Aorta (tissue), 5 donors: Measurements from ENCODE around the gene SPR. TPM values are rescaled to one million over a fixed set of nuclear protein-coding genes. Genes with fewer than 3 reads are reported as not detected.
"Not testable (repeated sequence)": the region's sequence is repeated elsewhere in the genome, so short reads cannot be mapped to it uniquely, and the experiment has no call there.

Experiments
- ATAC-seq: fragments of 200-7000 bp; cut with Tn5 transposase; one replicate; pipeline ENCODE4 v1.9.1; 2022; ENCODE audit warnings: moderate library complexity; ENCODE audit not compliant: low FRiP score
- DNase-seq, 2 donors: peaks; one replicate each; pipeline ENCODE4 v3.0.0-alpha.2; 2020
- H3K27ac ChIP-seq, 2 donors: one replicate each; pipeline ENCODE4 v1.5.1; 2013; ENCODE audit warnings: low read length in 2 of 2, mild to moderate bottlenecking in 2 of 2, moderate library complexity in 2 of 2, control low read depth in 1 of 2, inconsistent platforms in 1 of 2, low read depth in 1 of 2
- H3K27me3 ChIP-seq, 2 donors: one replicate each; pipeline ENCODE4 v1.6.1; 2013; ENCODE audit warnings: control low read depth in 1 of 2, low read length in 1 of 2, mild to moderate bottlenecking in 1 of 2, moderate library complexity in 1 of 2; ENCODE audit not compliant: insufficient read depth in 2 of 2, control insufficient read depth in 1 of 2
- H3K36me3 ChIP-seq, 2 donors: one replicate each; pipeline ENCODE4 v1.6.1; 2013; ENCODE audit warnings: control low read depth in 1 of 2, low read length in 1 of 2, mild to moderate bottlenecking in 1 of 2; ENCODE audit not compliant: insufficient read depth in 2 of 2, control insufficient read depth in 1 of 2
- H3K4me1 ChIP-seq, 2 donors: one replicate each; pipeline ENCODE4 v1.6.1; 2013; ENCODE audit warnings: low read length in 2 of 2, control low read depth in 1 of 2, mild to moderate bottlenecking in 1 of 2, moderate library complexity in 1 of 2; ENCODE audit not compliant: insufficient read depth in 2 of 2, control insufficient read depth in 1 of 2
- H3K4me3 ChIP-seq, 2 donors: one replicate each; pipeline ENCODE4 v1.5.1; 2013; ENCODE audit warnings: low read length in 2 of 2, control low read depth in 1 of 2, mild to moderate bottlenecking in 1 of 2
- H3K9me3 ChIP-seq: one replicate; pipeline ENCODE4 v1.6.1; 2013; ENCODE audit warnings: mild to moderate bottlenecking, low read length; ENCODE audit not compliant: control insufficient read depth
- WGBS, 2 donors: extraction: QIAGEN DNeasy Blood & Tissue Kit; methylation state at CpG; one replicate each; pipeline ENCODE4 v1.1.7; 2013; 5-methylcytosine and 5-hydroxymethylcytosine counted together
- intact Hi-C, 2 donors: fragments of 100-400 bp; cut with DNase I; formaldehyde crosslinking; loops; one replicate each; pipeline versions ENCODE4 v1.14.2 to v1.15.0; 2022
- polyA plus RNA-seq, 2 donors: library from polyadenylated mRNA; stranded (reverse); fragments of 200-250 nt; gene quantifications; one replicate each; pipeline ENCODE4 v1.2.3, GENCODE V29; 2013
- total RNA-seq, 2 donors: library from RNA; stranded (reverse); fragmentation: NEBNext Ultra II Directional; extraction: Animal tissue kit (Norgen Biotek cat#: 25700); gene quantifications; one replicate each; pipeline ENCODE4 v1.2.1, GENCODE V29; 2021
- donor health status: healthy with polysubstance abuse.
- donor health status: Bipolar disorder and iron deficiency.
- donor health status: DM: no; HTN: no; CAD: no.
- donor health status: DM: no; HTN: no; CAD: no.
- donor health status: DM: yes; HTN: yes; CAD: no.

Gene SPR
- total and polyA plus RNA-seq, 4 donors: 16.1 to 33.1 (median 21.4) TPM

- H3K36me3 ChIP-seq, ATAC-seq, intact Hi-C loops, H3K4me1 ChIP-seq, H3K9me3 ChIP-seq, H3K4me3 ChIP-seq, H3K27ac ChIP-seq, H3K27me3 ChIP-seq, DNase-seq: not testable (repeated sequence)
- WGBS, 2 donors: 89 to 90% methylated on average over 13 of the region's 13 CpGs
Measured at GRCh38 chr2:72907369-72907768, 20.2 kb downstream of the SPR start.

GRCh38 chr2:72908741-72909140, 21.5 kb downstream of the SPR start:
- peaks cover 0 to 3% of the 10 kb centered on the region in 2 donors for H3K27me3 ChIP-seq
- H3K4me3 ChIP-seq: no peak overlapping the region
- H3K4me1 ChIP-seq: no peaks in the 10 kb centered on the region
- no peaks in the 10 kb centered on the region for H3K9me3 ChIP-seq
- no peak overlapping the region for H3K27ac ChIP-seq
- WGBS, 2 donors: 82 to 88% methylated on average over 3 of the region's 3 CpGs
- intact Hi-C loops: no loop called here
- no peak for DNase-seq
- ATAC-seq: no peak
- no peaks in the 10 kb centered on the region for H3K36me3 ChIP-seq

GRCh38 chr2:72911256-72911655, 24.0 kb downstream of the SPR start:
- Histone ChIP-seq H3K27ac (no peak overlapping the region), H3K36me3 (no peaks in the 10 kb centered on the region), H3K4me1 (no peaks in the 10 kb centered on the region), H3K9me3 (no peaks in the 10 kb centered on the region), H3K27me3 (peaks cover 0 to 3% of the 10 kb centered on the region in 2 donors), H3K4me3 (no peak overlapping the region)
- intact Hi-C loops: no loop called here
- WGBS, 2 donors: 61% methylated on average over 1 of the region's 1 CpG
- ATAC-seq: no peak
- no peak for DNase-seq

GRCh38 chr2:72913486-72914205, 26.4 kb downstream of the SPR start:
- Histone ChIP-seq H3K36me3 (no peaks in the 10 kb centered on the region), H3K27me3 (peaks cover 0 to 3% of the 10 kb centered on the region in 2 donors), H3K9me3 (no peaks in the 10 kb centered on the region), H3K27ac (no peak overlapping the region), H3K4me3 (no peak overlapping the region), H3K4me1 (no peaks in the 10 kb centered on the region)
- WGBS, 2 donors: 24 to 28% methylated on average over 7 of the region's 7 CpGs
- intact Hi-C loops: no loop called here
- DNase-seq (no peak), ATAC-seq (no peak)

GRCh38 chr2:72914206-72914559, 27.0 kb downstream of the SPR start:
- intact Hi-C loops: no loop called here
- H3K9me3 ChIP-seq: no peaks in the 10 kb centered on the region
- no peaks in the 10 kb centered on the region for H3K36me3 ChIP-seq
- no peak for DNase-seq
- H3K4me3 ChIP-seq: no peak overlapping the region
- no peak for ATAC-seq
- H3K27ac ChIP-seq: no peak overlapping the region
- no peaks in the 10 kb centered on the region for H3K4me1 ChIP-seq
- 12 to 13% methylated on average over 7 of the region's 7 CpGs for WGBS, 2 donors
- H3K27me3 ChIP-seq: peaks cover 0 to 3% of the 10 kb centered on the region in 2 donors

- Histone ChIP-seq H3K4me3 (no peak overlapping the region), H3K4me1 (no peaks in the 10 kb centered on the region), H3K36me3 (no peaks in the 10 kb centered on the region), H3K9me3 (no peaks in the 10 kb centered on the region), H3K27ac (no peak overlapping the region), H3K27me3 (no peaks in the 10 kb centered on the region)
- intact Hi-C loops: no loop called here
- 11 to 15% methylated on average over 16 to 17 of the region's 17 CpGs for WGBS, 2 donors
- ATAC-seq: no peak
- DNase-seq: peak; percentile 23 to 45
Measured at GRCh38 chr2:72914589-72915319, 27.5 kb downstream of the SPR start.

GRCh38 chr2:72915320-72915906, 28.2 kb downstream of the SPR start:
- Histone ChIP-seq H3K27ac (no peak overlapping the region), H3K36me3 (no peaks in the 10 kb centered on the region), H3K9me3 (no peaks in the 10 kb centered on the region), H3K4me1 (no peaks in the 10 kb centered on the region), H3K27me3 (no peaks in the 10 kb centered on the region), H3K4me3 (peak overlapping the region in 1 of 2 donors; percentile 23)
- DNase-seq (peak; percentile 19 to 60), ATAC-seq (no peak)
- WGBS, 2 donors: 7% methylated on average over 26 of the region's 26 CpGs
- intact Hi-C loops: no loop called here

GRCh38 chr2:72915907-72916742, 28.9 kb downstream of the SPR start:
- Histone ChIP-seq H3K9me3 (no peaks in the 10 kb centered on the region), H3K27ac (no peak overlapping the region), H3K27me3 (no peaks in the 10 kb centered on the region), H3K36me3 (no peaks in the 10 kb centered on the region), H3K4me3 (peak overlapping the region in 1 of 2 donors; percentile 23), H3K4me1 (no peaks in the 10 kb centered on the region)
- ATAC-seq (peak; percentile 33), DNase-seq (peak; percentile 45 to 77)
- 1 to 2% methylated on average over 86 of the region's 86 CpGs for WGBS, 2 donors
- intact Hi-C loops: no loop called here
